ENCODE results near the gene REEP6.

The REEP6 gene

GRCh38 chr19:1491114-1491848, at the start of gene REEP6:
Gene REEP6 (plus strand): TSS chr19:1491181. CDS start chr19:1491270, 89 bp downstream.
- DNase-seq, result no peak

- no peak for DNase-seq
Observed at GRCh38 chr19:1441677-1442438, 49.1 kb upstream of the REEP6 start.

- peak; percentile 26 for DNase-seq
Observed at GRCh38 chr19:1445185-1445931, 45.6 kb upstream of the REEP6 start.

GRCh38 chr19:1445932-1446712, 44.9 kb upstream of the REEP6 start:
- no peak for DNase-seq

GRCh38 chr19:1446713-1447481, 44.1 kb upstream of the REEP6 start:
- DNase-seq, result no peak

- DNase-seq, result no peak
Observed at GRCh38 chr19:1447504-1447903, 43.5 kb upstream of the REEP6 start.

- DNase-seq, result no peak
Observed at GRCh38 chr19:1447944-1448343, 43.0 kb upstream of the REEP6 start.

GRCh38 chr19:1449467-1450442, 41.2 kb upstream of the REEP6 start, which contains the start of gene APC2:
Gene APC2 (plus strand): TSS chr19:1450121. CDS start chr19:1453002, 2,881 bp downstream.
- no peak for DNase-seq

- no peak for DNase-seq
Observed at GRCh38 chr19:1450735-1451731, 39.9 kb upstream of the REEP6 start.

- DNase-seq, result no peak
Observed at GRCh38 chr19:1451916-1452801, 38.8 kb upstream of the REEP6 start.

GRCh38 chr19:1452802-1453524, 38.0 kb upstream of the REEP6 start:
- DNase-seq, result no peak

GRCh38 chr19:1453525-1454364, 37.2 kb upstream of the REEP6 start:
- DNase-seq, result no peak

GRCh38 chr19:1455002-1455335, 36.0 kb upstream of the REEP6 start:
- DNase-seq, result no peak

- no peak for DNase-seq
Observed at GRCh38 chr19:1455336-1456120, 35.5 kb upstream of the REEP6 start.

- DNase-seq, result no peak
Observed at GRCh38 chr19:1456121-1456900, 34.7 kb upstream of the REEP6 start.
